Neural progenitor cell (in vitro differentiated cells): ENCODE measurements around the gene ZNF516.

Experiments
- EZH2 ChIP-seq: fragments of 200-600 bp; sonication (generic); IDR thresholded peaks from 2 replicates; pipeline ENCODE4 v1.6.1; 2017; ENCODE audit warnings: antibody characterized with exemption, mild to moderate bottlenecking, moderate library complexity
- EZH2phosphoT487 ChIP-seq: fragments of 200-600 bp; sonication (generic); IDR thresholded peaks from 2 replicates; pipeline ENCODE4 v1.6.1; 2017; ENCODE audit warnings: antibody characterized with exemption
- TF ChIP-seq, protein P1 (sequence below): fragments of 200-600 bp; sonication (generic); IDR thresholded peaks from 2 replicates; pipeline ENCODE4 v1.5.1; 2017; ENCODE audit warnings: antibody characterized with exemption, mild to moderate bottlenecking

GRCh38 chr18:76407681-76408080 lies 87.4 kb downstream of the ZNF516 start:
- TF ChIP-seq, protein P1, sequence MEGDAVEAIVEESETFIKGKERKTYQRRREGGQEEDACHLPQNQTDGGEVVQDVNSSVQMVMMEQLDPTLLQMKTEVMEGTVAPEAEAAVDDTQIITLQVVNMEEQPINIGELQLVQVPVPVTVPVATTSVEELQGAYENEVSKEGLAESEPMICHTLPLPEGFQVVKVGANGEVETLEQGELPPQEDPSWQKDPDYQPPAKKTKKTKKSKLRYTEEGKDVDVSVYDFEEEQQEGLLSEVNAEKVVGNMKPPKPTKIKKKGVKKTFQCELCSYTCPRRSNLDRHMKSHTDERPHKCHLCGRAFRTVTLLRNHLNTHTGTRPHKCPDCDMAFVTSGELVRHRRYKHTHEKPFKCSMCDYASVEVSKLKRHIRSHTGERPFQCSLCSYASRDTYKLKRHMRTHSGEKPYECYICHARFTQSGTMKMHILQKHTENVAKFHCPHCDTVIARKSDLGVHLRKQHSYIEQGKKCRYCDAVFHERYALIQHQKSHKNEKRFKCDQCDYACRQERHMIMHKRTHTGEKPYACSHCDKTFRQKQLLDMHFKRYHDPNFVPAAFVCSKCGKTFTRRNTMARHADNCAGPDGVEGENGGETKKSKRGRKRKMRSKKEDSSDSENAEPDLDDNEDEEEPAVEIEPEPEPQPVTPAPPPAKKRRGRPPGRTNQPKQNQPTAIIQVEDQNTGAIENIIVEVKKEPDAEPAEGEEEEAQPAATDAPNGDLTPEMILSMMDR = no peak
- TF ChIP-seq EZH2phosphoT487 = no peak
- no peak for TF ChIP-seq EZH2
